ENCODE results near the gene ATP4A.

- TF ChIP-seq, protein P1, sequence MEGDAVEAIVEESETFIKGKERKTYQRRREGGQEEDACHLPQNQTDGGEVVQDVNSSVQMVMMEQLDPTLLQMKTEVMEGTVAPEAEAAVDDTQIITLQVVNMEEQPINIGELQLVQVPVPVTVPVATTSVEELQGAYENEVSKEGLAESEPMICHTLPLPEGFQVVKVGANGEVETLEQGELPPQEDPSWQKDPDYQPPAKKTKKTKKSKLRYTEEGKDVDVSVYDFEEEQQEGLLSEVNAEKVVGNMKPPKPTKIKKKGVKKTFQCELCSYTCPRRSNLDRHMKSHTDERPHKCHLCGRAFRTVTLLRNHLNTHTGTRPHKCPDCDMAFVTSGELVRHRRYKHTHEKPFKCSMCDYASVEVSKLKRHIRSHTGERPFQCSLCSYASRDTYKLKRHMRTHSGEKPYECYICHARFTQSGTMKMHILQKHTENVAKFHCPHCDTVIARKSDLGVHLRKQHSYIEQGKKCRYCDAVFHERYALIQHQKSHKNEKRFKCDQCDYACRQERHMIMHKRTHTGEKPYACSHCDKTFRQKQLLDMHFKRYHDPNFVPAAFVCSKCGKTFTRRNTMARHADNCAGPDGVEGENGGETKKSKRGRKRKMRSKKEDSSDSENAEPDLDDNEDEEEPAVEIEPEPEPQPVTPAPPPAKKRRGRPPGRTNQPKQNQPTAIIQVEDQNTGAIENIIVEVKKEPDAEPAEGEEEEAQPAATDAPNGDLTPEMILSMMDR (IDR thresholded peaks at IDR 0.05 in 2 of 3, conservative IDR thresholded peaks at IDR 0.05 in 1 of 3; ENCODE audit: insufficient read depth in 2 of 3, low read depth in 1 of 3, low read length in 3 of 3) = no peak
- TF ChIP-seq ZBTB7A (IDR thresholded peaks at IDR 0.05; ENCODE audit: borderline replicate concordance, control insufficient read depth, low read depth, low read length) = no peak
- TF ChIP-seq GABPA (tag; conservative IDR thresholded peaks at IDR 0.05; ENCODE audit: low read depth) = no peak
- TF ChIP-seq ZNF224 (CRISPR knock-in tag; IDR thresholded peaks at IDR 0.05) = no peak
- TF ChIP-seq ELK1 (CRISPR knock-in tag; IDR thresholded peaks at IDR 0.05) = no peak
- no peak for TF ChIP-seq ATF3 (IDR thresholded peaks at IDR 0.05)
- TF ChIP-seq ATF3 (CRISPR knock-in tag; conservative IDR thresholded peaks at IDR 0.05) = no peak
- TF ChIP-seq, protein P2, sequence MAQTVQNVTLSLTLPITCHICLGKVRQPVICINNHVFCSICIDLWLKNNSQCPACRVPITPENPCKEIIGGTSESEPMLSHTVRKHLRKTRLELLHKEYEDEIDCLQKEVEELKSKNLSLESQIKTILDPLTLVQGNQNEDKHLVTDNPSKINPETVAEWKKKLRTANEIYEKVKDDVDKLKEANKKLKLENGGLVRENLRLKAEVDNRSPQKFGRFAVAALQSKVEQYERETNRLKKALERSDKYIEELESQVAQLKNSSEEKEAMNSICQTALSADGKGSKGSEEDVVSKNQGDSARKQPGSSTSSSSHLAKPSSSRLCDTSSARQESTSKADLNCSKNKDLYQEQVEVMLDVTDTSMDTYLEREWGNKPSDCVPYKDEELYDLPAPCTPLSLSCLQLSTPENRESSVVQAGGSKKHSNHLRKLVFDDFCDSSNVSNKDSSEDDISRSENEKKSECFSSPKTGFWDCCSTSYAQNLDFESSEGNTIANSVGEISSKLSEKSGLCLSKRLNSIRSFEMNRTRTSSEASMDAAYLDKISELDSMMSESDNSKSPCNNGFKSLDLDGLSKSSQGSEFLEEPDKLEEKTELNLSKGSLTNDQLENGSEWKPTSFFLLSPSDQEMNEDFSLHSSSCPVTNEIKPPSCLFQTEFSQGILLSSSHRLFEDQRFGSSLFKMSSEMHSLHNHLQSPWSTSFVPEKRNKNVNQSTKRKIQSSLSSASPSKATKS (CRISPR knock-in tag; IDR thresholded peaks at IDR 0.05) = no peak
- no peak for TF ChIP-seq KAT7 (CRISPR knock-in tag; IDR thresholded peaks at IDR 0.05; ENCODE audit: borderline replicate concordance)
- TF ChIP-seq ESRRA (IDR thresholded peaks at IDR 0.05; ENCODE audit: borderline replicate concordance, low read depth) = no peak
- no peak for TF ChIP-seq POLR2AphosphoS5 (IDR thresholded peaks at IDR 0.05; ENCODE audit: control insufficient read depth, insufficient read depth, low read depth, low read length)
- no peak for TF ChIP-seq RBM39 (optimal IDR thresholded peaks at IDR 0.05; ENCODE audit: low read depth, low read length)
- no peak for TF ChIP-seq NR3C1 (CRISPR knock-in tag; IDR thresholded peaks at IDR 0.05)
These were observed 1.8 kb upstream of the ATP4A start for GRCh38 chr19:35565016-35565856.

Data from K562 (cell line).